GM12878 (cell line): ENCODE data around the gene MTHFD1L. TPM values are rescaled to one million over a fixed set of nuclear protein-coding genes. Genes with fewer than 3 reads are reported as not detected.

Experiments used
- ATAC-seq: fragments of 200-7000 bp; cut with Tn5 transposase; 3 replicates; pipeline ENCODE4 v1.9.1; 2020; ENCODE audit warnings: mild to moderate bottlenecking, moderate library complexity
- BruUV-seq: library from RNA; stranded (reverse); fragments of 400-500 nt; replicated peaks from 2 replicates; lab custom pipeline; 2021; lab: Mats Ljungman, UMichigan
- CTCF ChIA-PET: fragments of 300-600 bp; sonication (Branson Sonifier 250); formaldehyde crosslinking; extraction: SDS; loops from one replicate; lab custom pipeline; 2021; ENCODE audit warnings: inconsistent platforms; lab: Yijun Ruan, JAX
- POLR2A ChIA-PET: fragments of 350-600 bp; formaldehyde crosslinking; extraction: SDS; loops from one replicate; lab custom pipeline; 2021; ENCODE audit warnings: inconsistent platforms; lab: Charles Lee
- RAD21 ChIA-PET: fragments of 300-600 bp; sonication (Branson Sonifier 250); formaldehyde crosslinking; loops from one replicate; lab custom pipeline; 2023; ENCODE audit warnings: antibody characterized with exemption; ENCODE audit not compliant: unreplicated experiment; lab: Charles Lee
- SMC1A ChIA-PET: fragments of 300-600 bp; sonication (Branson Sonifier 250); formaldehyde crosslinking; loops from one replicate; lab custom pipeline; 2023; ENCODE audit not compliant: unreplicated experiment, uncharacterized antibody; lab: Charles Lee
- DNase-seq: peaks from one replicate; pipeline ENCODE4 v3.0.0-alpha.2; 2011; ENCODE audit warnings: low read depth, low spot score
- FAIRE-seq: peaks from 3 replicates; lab custom pipeline; 2011; peaks lifted over from hg19 to GRCh38; lab: Jason Lieb, UNC
- H2AFZ ChIP-seq: 2 replicates; pipeline ENCODE4 v1.6.0; 2011; ENCODE audit warnings: low read depth, low read length, control low read depth; ENCODE audit not compliant: control insufficient read depth
- H3K27ac ChIP-seq: 2 replicates; pipeline ENCODE4 v1.5.1; 2011; ENCODE audit warnings: control low read depth; ENCODE audit not compliant: control insufficient read depth, insufficient read depth
- H3K27me3 ChIP-seq, 2 experiments: replicated peaks in 1 of 2; 2 replicates each; pipeline versions ENCODE4 v1.6.0 to v1.6.1; 2011; ENCODE audit warnings: low read length in 1 of 2; ENCODE audit not compliant: control insufficient read depth in 2 of 2, insufficient read depth in 2 of 2
- H3K36me3 ChIP-seq, 2 experiments: 2 replicates each; pipeline ENCODE4 v1.5.1; 2011; ENCODE audit warnings: low read length in 1 of 2; ENCODE audit not compliant: control insufficient read depth in 2 of 2, insufficient read depth in 2 of 2
- H3K4me1 ChIP-seq: 2 replicates; pipeline ENCODE4 v1.6.1; 2011; ENCODE audit warnings: mild to moderate bottlenecking, low read length, moderate library complexity, mixed read lengths; ENCODE audit not compliant: control insufficient read depth, insufficient read depth
- H3K4me2 ChIP-seq: 2 replicates; pipeline ENCODE4 v1.6.0; 2011; ENCODE audit warnings: control low read depth; ENCODE audit not compliant: control insufficient read depth, insufficient read depth
- H3K4me3 ChIP-seq: fragments of 200-600 bp; sonication (generic); 2 replicates; pipeline ENCODE4 v1.5.1; 2016
- H3K79me2 ChIP-seq: 2 replicates; pipeline ENCODE4 v1.6.0; 2011; ENCODE audit warnings: low read length; ENCODE audit not compliant: control insufficient read depth, insufficient read depth
- H3K9ac ChIP-seq: 2 replicates; pipeline ENCODE4 v1.8.0; 2011; ENCODE audit warnings: low read length, control low read depth, mixed read lengths; ENCODE audit not compliant: control insufficient read depth, insufficient read depth
- H3K9me3 ChIP-seq: replicated peaks from 3 replicates; pipeline ENCODE4 v1.5.1; 2011; ENCODE audit warnings: mild to moderate bottlenecking, low read length; ENCODE audit not compliant: control insufficient read depth, insufficient read depth
- H4K20me1 ChIP-seq: 2 replicates; pipeline ENCODE4 v1.6.0; 2011; ENCODE audit not compliant: control insufficient read depth, insufficient read depth
- ASH2L ChIP-seq: fragments of 300-600, 200-600 bp; sonication (generic); IDR thresholded peaks from 2 replicates; pipeline ENCODE4 v1.6.1; 2017; ENCODE audit warnings: low read depth, mild to moderate bottlenecking, borderline replicate concordance
- ATF7 ChIP-seq: fragments of 450-650 bp; IDR thresholded peaks from 2 replicates; pipeline ENCODE4 v1.6.1; 2016; ENCODE audit warnings: low read depth, mild to moderate bottlenecking
- IRF4 ChIP-seq: IDR thresholded peaks from 2 replicates; pipeline ENCODE4 v1.6.1; 2011; ENCODE audit warnings: low read depth, low read length
- JUND ChIP-seq: IDR thresholded peaks from 2 replicates; pipeline ENCODE4 v1.6.1; 2012; ENCODE audit warnings: low read depth, mild to moderate bottlenecking, low read length, improper control_type of control experiment, moderate library complexity
- KAT2A ChIP-seq: conservative IDR thresholded peaks from 2 replicates; pipeline ENCODE4 v1.6.1; 2011; ENCODE audit warnings: low read depth, low read length; ENCODE audit not compliant: control insufficient read depth
- MTA2 ChIP-seq: fragments of 450-650 bp; IDR thresholded peaks from 2 replicates; pipeline ENCODE4 v1.6.1; 2016; ENCODE audit warnings: low read depth, mild to moderate bottlenecking, moderate library complexity
- PAX5 ChIP-seq: IDR thresholded peaks from 2 replicates; pipeline ENCODE4 v1.6.1; 2011; ENCODE audit warnings: low read depth, low read length, borderline replicate concordance
- RELA ChIP-seq: fragments of 450-650 bp; IDR thresholded peaks from 2 replicates; pipeline ENCODE4 v1.8.0; 2014; ENCODE audit warnings: borderline replicate concordance; ENCODE audit not compliant: partially characterized antibody
- SMARCA5 ChIP-seq: fragments of 450-650 bp; IDR thresholded peaks from 2 replicates; pipeline ENCODE4 v1.6.1; 2017; ENCODE audit warnings: mild to moderate bottlenecking
- SUZ12 ChIP-seq: fragments of 200-600 bp; sonication (generic); IDR thresholded peaks from one replicate; pipeline ENCODE4 v1.6.1; 2018; ENCODE audit warnings: antibody characterized with exemption, mild to moderate bottlenecking; ENCODE audit not compliant: unreplicated experiment
- TCF12 ChIP-seq: IDR thresholded peaks from 2 replicates; pipeline ENCODE4 v1.6.1; 2011; ENCODE audit warnings: low read depth, mild to moderate bottlenecking, low read length
- TCF7 ChIP-seq: IDR thresholded peaks from 2 replicates; pipeline ENCODE4 v1.6.1; 2014; ENCODE audit warnings: antibody characterized with exemption, borderline replicate concordance
- ZNF217 ChIP-seq: fragments of 450-650 bp; IDR thresholded peaks from 2 replicates; pipeline ENCODE4 v1.6.1; 2017; ENCODE audit warnings: antibody characterized with exemption, mild to moderate bottlenecking
- ZNF274 ChIP-seq: IDR thresholded peaks from one replicate; pipeline ENCODE4 v1.8.0; 2011; ENCODE audit not compliant: insufficient read length, insufficient read depth
- ZNF384 ChIP-seq: IDR thresholded peaks from 2 replicates; pipeline ENCODE4 v1.6.1; 2012; ENCODE audit warnings: low read depth, mild to moderate bottlenecking, low read length, improper control_type of control experiment, borderline replicate concordance
- WGBS: methylation state at CpG from one replicate; pipeline ENCODE4 v1.1.6; 2016; ENCODE audit warnings: low lambda C conversion rate; ENCODE audit not compliant: insufficient replicate concordance, insufficient coverage; ENCODE audit errors: missing lambda C conversion rate; 5-methylcytosine and 5-hydroxymethylcytosine counted together
- in situ Hi-C: fragments of 300-500 bp; cut with MboI; formaldehyde crosslinking; loops from 9 replicates; pipeline ENCODE4 v1.14.3; 2018; ENCODE audit warnings: mixed read lengths
- intact Hi-C: fragments of 100-400 bp; cut with micrococcal nuclease; formaldehyde crosslinking; loops from one replicate; pipeline ENCODE4 v1.14.2; 2022; ENCODE audit not compliant: unreplicated experiment
- polyA plus RNA-seq, 11 experiments: library from polyadenylated mRNA; depleted of rRNA in 4 of 11; unstranded in 6 of 11; stranded (reverse) in 5 of 11; fragments of >200 nt; fragmentation: Nextera tagmentation in 4 of 11; fragmentation: Illumina TruSeq in 1 of 11; extraction: Ambion mirVana in 4 of 11; extraction: Trizol in 1 of 11; gene quantifications; 1 replicate in 1 of 11; 2 replicates in 10 of 11; pipeline versions ENCODE4 v1.2.1 to v1.2.3, GENCODE V29; 2011 to 2016; ENCODE audit warnings: inconsistent platforms in 2 of 11, missing spikeins in 2 of 11, low read depth in 1 of 11
- total RNA-seq, 4 experiments: library from RNA; depleted of rRNA in 3 of 4; stranded (reverse); fragments of >200 nt in 3 of 4; fragmentation: Illumina TruSeq in 1 of 4; extraction: Trizol in 1 of 4; gene quantifications; 2 replicates each; pipeline versions ENCODE4 v1.2.1 to v1.2.3, GENCODE V29; 2013 to 2021
- TF ChIP-seq, protein P1 (sequence below): fragments of 450-650 bp; conservative IDR thresholded peaks from 2 replicates; pipeline ENCODE4 v1.6.1; 2017; ENCODE audit warnings: mild to moderate bottlenecking, moderate library complexity
- TF ChIP-seq, protein P2 (sequence below): fragments of 450-650 bp; IDR thresholded peaks from 2 replicates; pipeline ENCODE4 v1.6.1; 2017; ENCODE audit warnings: mild to moderate bottlenecking, moderate library complexity

Gene MTHFD1L
- total and polyA plus RNA-seq, 10 of the 15 experiments (the other 5 are each of a cell fraction or from before 2014, with no cell fraction given): 11.7 to 75.5 (median 28.8) TPM

DNA sequence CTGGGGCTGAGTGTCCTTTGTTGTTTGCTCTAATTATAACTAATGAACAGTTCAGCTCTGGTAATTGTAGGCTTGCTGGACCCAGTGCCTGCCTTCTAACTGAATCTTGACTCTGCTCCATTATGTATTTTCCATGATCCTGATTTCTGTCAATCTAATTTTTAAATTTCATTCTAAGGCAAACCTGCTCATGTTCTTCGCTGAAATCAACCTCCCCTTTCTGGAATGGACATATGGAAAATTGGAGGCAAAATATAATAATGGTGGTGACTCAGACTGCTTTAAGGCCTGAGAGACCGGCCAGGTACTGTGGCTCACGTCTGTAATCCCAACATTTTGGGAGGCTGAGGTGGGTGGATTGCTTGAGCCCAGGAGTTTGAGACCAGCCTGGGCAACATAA, 191.6 kb downstream of the MTHFD1L start:
- ChIA-PET CTCF (no interaction called here), RAD21 (no interaction called here), POLR2A (no interaction called here), SMC1A (interaction anchor here (2.3 kb wide), 1 partner anchor 10 kb away, joined by 6 read pairs; no protein-coding TSS in a partner anchor)
- in situ Hi-C loops: no loop called here
- no peaks in the 10 kb centered on the region for H4K20me1 ChIP-seq
- intact Hi-C loops: no loop called here
- H3K4me3 ChIP-seq: no peak overlapping the region
- H3K27ac ChIP-seq: no peak overlapping the region
- no TSS peak for BruUV-seq
- FAIRE-seq (no peak), DNase-seq (no peak), ATAC-seq (no peak)
- H3K9ac ChIP-seq: no peak overlapping the region
- no peaks in the 10 kb centered on the region for H3K79me2 ChIP-seq
- H2AFZ ChIP-seq: no peak overlapping the region
- WGBS: 100% methylated on average over 3 of the region's 3 CpGs
- H3K4me2 ChIP-seq: no peak overlapping the region
- H3K4me1 ChIP-seq: no peaks in the 10 kb centered on the region
- H3K9me3 ChIP-seq: no peaks in the 10 kb centered on the region
- no peaks in the 10 kb centered on the region for H3K27me3 ChIP-seq
- H3K36me3 ChIP-seq: peaks cover 0 to 3% of the 10 kb centered on the region in 2 experiments
- TF ChIP-seq KAT2A (no peak), SUZ12 (no peak), IRF4 (no peak), ASH2L (no peak), ZNF274 (no peak), ATF7 (no peak), TCF7 (no peak), RELA (no peak), MTA2 (no peak), ZNF384 (no peak), SMARCA5 (no peak), PAX5 (no peak), TCF12 (no peak), ZNF217 (no peak), JUND (no peak)
- TF ChIP-seq, protein P1, sequence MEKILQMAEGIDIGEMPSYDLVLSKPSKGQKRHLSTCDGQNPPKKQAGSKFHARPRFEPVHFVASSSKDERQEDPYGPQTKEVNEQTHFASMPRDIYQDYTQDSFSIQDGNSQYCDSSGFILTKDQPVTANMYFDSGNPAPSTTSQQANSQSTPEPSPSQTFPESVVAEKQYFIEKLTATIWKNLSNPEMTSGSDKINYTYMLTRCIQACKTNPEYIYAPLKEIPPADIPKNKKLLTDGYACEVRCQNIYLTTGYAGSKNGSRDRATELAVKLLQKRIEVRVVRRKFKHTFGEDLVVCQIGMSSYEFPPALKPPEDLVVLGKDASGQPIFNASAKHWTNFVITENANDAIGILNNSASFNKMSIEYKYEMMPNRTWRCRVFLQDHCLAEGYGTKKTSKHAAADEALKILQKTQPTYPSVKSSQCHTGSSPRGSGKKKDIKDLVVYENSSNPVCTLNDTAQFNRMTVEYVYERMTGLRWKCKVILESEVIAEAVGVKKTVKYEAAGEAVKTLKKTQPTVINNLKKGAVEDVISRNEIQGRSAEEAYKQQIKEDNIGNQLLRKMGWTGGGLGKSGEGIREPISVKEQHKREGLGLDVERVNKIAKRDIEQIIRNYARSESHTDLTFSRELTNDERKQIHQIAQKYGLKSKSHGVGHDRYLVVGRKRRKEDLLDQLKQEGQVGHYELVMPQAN: no peak
- TF ChIP-seq, protein P2, sequence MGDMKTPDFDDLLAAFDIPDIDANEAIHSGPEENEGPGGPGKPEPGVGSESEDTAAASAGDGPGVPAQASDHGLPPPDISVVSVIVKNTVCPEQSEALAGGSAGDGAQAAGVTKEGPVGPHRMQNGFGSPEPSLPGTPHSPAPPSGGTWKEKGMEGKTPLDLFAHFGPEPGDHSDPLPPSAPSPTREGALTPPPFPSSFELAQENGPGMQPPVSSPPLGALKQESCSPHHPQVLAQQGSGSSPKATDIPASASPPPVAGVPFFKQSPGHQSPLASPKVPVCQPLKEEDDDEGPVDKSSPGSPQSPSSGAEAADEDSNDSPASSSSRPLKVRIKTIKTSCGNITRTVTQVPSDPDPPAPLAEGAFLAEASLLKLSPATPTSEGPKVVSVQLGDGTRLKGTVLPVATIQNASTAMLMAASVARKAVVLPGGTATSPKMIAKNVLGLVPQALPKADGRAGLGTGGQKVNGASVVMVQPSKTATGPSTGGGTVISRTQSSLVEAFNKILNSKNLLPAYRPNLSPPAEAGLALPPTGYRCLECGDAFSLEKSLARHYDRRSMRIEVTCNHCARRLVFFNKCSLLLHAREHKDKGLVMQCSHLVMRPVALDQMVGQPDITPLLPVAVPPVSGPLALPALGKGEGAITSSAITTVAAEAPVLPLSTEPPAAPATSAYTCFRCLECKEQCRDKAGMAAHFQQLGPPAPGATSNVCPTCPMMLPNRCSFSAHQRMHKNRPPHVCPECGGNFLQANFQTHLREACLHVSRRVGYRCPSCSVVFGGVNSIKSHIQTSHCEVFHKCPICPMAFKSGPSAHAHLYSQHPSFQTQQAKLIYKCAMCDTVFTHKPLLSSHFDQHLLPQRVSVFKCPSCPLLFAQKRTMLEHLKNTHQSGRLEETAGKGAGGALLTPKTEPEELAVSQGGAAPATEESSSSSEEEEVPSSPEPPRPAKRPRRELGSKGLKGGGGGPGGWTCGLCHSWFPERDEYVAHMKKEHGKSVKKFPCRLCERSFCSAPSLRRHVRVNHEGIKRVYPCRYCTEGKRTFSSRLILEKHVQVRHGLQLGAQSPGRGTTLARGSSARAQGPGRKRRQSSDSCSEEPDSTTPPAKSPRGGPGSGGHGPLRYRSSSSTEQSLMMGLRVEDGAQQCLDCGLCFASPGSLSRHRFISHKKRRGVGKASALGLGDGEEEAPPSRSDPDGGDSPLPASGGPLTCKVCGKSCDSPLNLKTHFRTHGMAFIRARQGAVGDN: no peak
